CD4-positive, CD25-positive, alpha-beta regulatory T cell (primary cell): Measurements from ENCODE around the gene RIOK2. TPM values are rescaled to one million over a fixed set of nuclear protein-coding genes. Genes with fewer than 3 reads are reported as not detected.
A peak's percentile ranks its signal among the peaks of the same experiment; 100 is the strongest.
"Not testable (repeated sequence)": the region's sequence is repeated elsewhere in the genome, so short reads cannot be mapped to it uniquely, and the experiment has no call there.

Source experiments
- ATAC-seq, 2 donors: fragments of 150-1000 bp; cut with Tn5 transposase; one replicate each; pipeline ENCODE4 v1.10.0; 2021; ENCODE audit warnings: low read depth in 2 of 2, moderate number of reproducible peaks in 2 of 2, moderate library complexity in 1 of 2
- DNase-seq, 3 donors: peaks; one replicate each; pipeline versions ENCODE4 v3.0.0 to v3.0.0-alpha.2; 2012 to 2022; ENCODE audit warnings: mixed read lengths in 1 of 3
- H3K27ac ChIP-seq: one replicate; pipeline ENCODE4 v1.7.0; 2013; ENCODE audit warnings: mild to moderate bottlenecking, low read length; ENCODE audit not compliant: insufficient read depth, poor library complexity, severe bottlenecking
- H3K27me3 ChIP-seq: one replicate; pipeline ENCODE4 v1.7.0; 2013; ENCODE audit warnings: low read length; ENCODE audit not compliant: control insufficient read depth, insufficient read depth
- H3K36me3 ChIP-seq: one replicate; pipeline ENCODE4 v1.7.0; 2013; ENCODE audit warnings: mild to moderate bottlenecking, low read length, moderate library complexity; ENCODE audit not compliant: control insufficient read depth, insufficient read depth
- H3K4me1 ChIP-seq: 2 replicates; pipeline ENCODE4 v1.7.0; 2013; ENCODE audit warnings: mild to moderate bottlenecking, low read length; ENCODE audit not compliant: insufficient read depth, control insufficient read depth, poor library complexity, severe bottlenecking
- H3K4me3 ChIP-seq: one replicate; pipeline ENCODE4 v1.7.0; 2013; ENCODE audit warnings: low read depth, mild to moderate bottlenecking, low read length, moderate library complexity
- H3K9me3 ChIP-seq, 2 experiments: 1 replicate in 1 of 2; 2 replicates in 1 of 2; pipeline ENCODE4 v1.7.0; 2013; ENCODE audit warnings: low read length in 2 of 2, mild to moderate bottlenecking in 1 of 2, moderate library complexity in 1 of 2; ENCODE audit not compliant: control insufficient read depth in 2 of 2
- H3K27ac Mint-ChIP-seq, 3 donors: one replicate each; pipeline ENCODE4 v1.8.0; 2020 to 2022; ENCODE audit warnings: mild to moderate bottlenecking in 3 of 3, mixed read lengths in 3 of 3, moderate library complexity in 2 of 3
- H3K27me3 Mint-ChIP-seq: one replicate; pipeline ENCODE4 v1.8.0; 2022; ENCODE audit warnings: mild to moderate bottlenecking, mixed read lengths
- H3K36me3 Mint-ChIP-seq: one replicate; pipeline ENCODE4 v1.8.0; 2020; ENCODE audit warnings: mixed read lengths
- H3K4me1 Mint-ChIP-seq, 4 donors: one replicate each; pipeline ENCODE4 v1.8.0; 2020 to 2022; ENCODE audit warnings: mixed read lengths in 4 of 4, mild to moderate bottlenecking in 1 of 4
- H3K4me3 Mint-ChIP-seq, 4 donors: one replicate each; pipeline ENCODE4 v1.8.0; 2020 to 2022; ENCODE audit warnings: mild to moderate bottlenecking in 4 of 4, mixed read lengths in 4 of 4, moderate library complexity in 3 of 4
- H3K9me3 Mint-ChIP-seq, 7 donors: one replicate each; pipeline ENCODE4 v1.8.0; 2020 to 2022; ENCODE audit warnings: mixed read lengths in 7 of 7, mild to moderate bottlenecking in 3 of 7, moderate library complexity in 2 of 7
- polyA plus RNA-seq, 4 donors: library from polyadenylated mRNA; unstranded; fragments of 300-500 nt; fragmentation: Illumina TruSeq; gene quantifications; one replicate each; pipeline ENCODE4 v1.2.3, GENCODE V29; 2021
- total RNA-seq: library from RNA; stranded (reverse); gene quantifications from one replicate; pipeline ENCODE4 v1.2.3, GENCODE V29; 2022

RIOK2 gene
- total and polyA plus RNA-seq, 5 donors from 2014 or later: 22.9 to 34.3 (median 24.8) TPM

DNA sequence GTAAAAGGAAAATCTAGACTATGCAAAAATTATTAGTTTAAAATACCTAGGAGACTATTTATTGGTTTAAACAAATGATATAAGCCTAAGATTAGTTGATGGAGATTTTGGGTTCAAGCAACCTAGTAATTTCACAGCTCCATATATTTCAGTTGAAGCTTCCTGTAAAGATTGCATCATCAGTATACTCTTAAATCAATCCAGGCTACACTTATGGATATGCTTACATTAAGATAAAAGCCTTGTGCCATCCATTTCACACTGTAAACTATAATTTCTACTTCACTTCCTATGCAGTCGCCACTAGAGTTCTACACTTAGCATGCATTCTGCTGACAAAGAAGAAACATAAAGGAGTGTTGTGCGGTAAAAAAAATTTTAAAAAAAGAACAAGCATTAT, 33.3 kb downstream of the RIOK2 start:
- ATAC-seq: no peak
- no peaks in the 10 kb centered on the region for H3K4me1 Mint-ChIP-seq
- H3K27me3 Mint-ChIP-seq: peaks cover 22% of the 10 kb centered on the region
- Histone ChIP-seq H3K27ac (no peak overlapping the region), H3K36me3 (no peaks in the 10 kb centered on the region), H3K27me3 (no peaks in the 10 kb centered on the region), H3K4me1 (no peaks in the 10 kb centered on the region), H3K9me3 (no peaks in the 10 kb centered on the region), H3K4me3 (no peak overlapping the region)
- no peak overlapping the region for H3K27ac Mint-ChIP-seq
- no peak overlapping the region for H3K4me3 Mint-ChIP-seq
- DNase-seq: no peak
- peaks cover 0 to under 1% (median 0%) of the 10 kb centered on the region in 7 donors for H3K9me3 Mint-ChIP-seq
- H3K36me3 Mint-ChIP-seq: no peaks in the 10 kb centered on the region

DNA sequence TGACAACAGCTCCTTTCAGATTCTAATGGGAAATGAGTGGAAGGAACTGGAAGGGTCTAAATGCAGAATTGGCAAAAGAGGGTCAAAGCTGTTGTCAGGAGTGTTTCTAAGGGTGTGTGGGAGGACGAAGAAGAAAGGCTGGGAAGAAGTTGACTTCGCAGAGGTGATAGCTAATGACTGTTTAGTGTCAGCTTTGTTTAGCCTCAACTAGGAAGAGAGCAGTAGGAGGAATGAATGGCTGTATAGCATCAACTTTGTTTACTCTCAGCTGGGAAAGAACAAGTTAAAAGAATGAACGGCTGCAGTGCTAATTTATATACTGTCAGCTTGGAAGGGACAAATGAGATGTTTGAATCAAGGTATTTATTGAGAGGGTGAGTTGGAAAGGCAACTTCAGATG, 34.8 kb downstream of the RIOK2 start:
- Mint-ChIP-seq H3K9me3 (peaks cover 0 to 2% (median 0%) of the 10 kb centered on the region in 7 donors), H3K4me1 (no peaks in the 10 kb centered on the region)

DNA sequence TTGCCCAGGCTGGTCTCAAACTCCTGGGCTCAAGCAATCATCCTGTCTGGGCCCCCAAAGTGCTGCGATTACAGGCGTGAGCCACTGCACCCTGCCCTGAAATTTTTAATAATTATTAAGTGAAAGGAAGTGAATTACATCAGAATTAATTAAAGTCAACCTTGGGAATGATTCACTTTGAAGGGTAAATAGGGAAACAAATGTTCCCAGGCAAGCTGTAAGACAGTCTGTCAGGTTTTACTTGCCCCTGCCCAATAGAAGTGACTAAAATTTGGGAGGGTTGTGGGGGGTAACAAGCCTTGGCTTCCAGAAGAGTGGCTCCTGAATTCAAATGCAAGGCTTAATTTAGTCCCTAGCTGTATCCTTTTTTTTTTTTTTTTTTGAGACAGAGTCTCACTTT, 39.3 kb downstream of the RIOK2 start:
- H3K4me3 ChIP-seq: no peak overlapping the region
- no peak for ATAC-seq
- H3K4me1 ChIP-seq: no peaks in the 10 kb centered on the region
- Mint-ChIP-seq H3K36me3 (no peaks in the 10 kb centered on the region), H3K4me1 (no peaks in the 10 kb centered on the region), H3K9me3 (peaks cover 0 to 2% (median 0%) of the 10 kb centered on the region in 7 donors), H3K27me3 (peaks cover 41% of the 10 kb centered on the region), H3K4me3 (peak overlapping the region in 1 of 4 donors; percentile 61), H3K27ac (no peak overlapping the region)
- no peaks in the 10 kb centered on the region for H3K9me3 ChIP-seq
- H3K27ac ChIP-seq: no peak overlapping the region
- peaks cover 12% of the 10 kb centered on the region for H3K27me3 ChIP-seq
- DNase-seq: no peak
- no peaks in the 10 kb centered on the region for H3K36me3 ChIP-seq

More for the DNA sequence above, 34.8 kb downstream of the RIOK2 start:
- Mint-ChIP-seq H3K27ac (no peak overlapping the region), H3K36me3 (no peaks in the 10 kb centered on the region), H3K27me3 (peaks cover 22% of the 10 kb centered on the region), H3K4me3 (no peak overlapping the region)
- Histone ChIP-seq H3K27ac (no peak overlapping the region), H3K4me1 (no peaks in the 10 kb centered on the region), H3K4me3 (no peak overlapping the region), H3K36me3 (no peaks in the 10 kb centered on the region), H3K27me3 (no peaks in the 10 kb centered on the region), H3K9me3 (no peaks in the 10 kb centered on the region)
- no peak for DNase-seq
- no peak for ATAC-seq

DNA sequence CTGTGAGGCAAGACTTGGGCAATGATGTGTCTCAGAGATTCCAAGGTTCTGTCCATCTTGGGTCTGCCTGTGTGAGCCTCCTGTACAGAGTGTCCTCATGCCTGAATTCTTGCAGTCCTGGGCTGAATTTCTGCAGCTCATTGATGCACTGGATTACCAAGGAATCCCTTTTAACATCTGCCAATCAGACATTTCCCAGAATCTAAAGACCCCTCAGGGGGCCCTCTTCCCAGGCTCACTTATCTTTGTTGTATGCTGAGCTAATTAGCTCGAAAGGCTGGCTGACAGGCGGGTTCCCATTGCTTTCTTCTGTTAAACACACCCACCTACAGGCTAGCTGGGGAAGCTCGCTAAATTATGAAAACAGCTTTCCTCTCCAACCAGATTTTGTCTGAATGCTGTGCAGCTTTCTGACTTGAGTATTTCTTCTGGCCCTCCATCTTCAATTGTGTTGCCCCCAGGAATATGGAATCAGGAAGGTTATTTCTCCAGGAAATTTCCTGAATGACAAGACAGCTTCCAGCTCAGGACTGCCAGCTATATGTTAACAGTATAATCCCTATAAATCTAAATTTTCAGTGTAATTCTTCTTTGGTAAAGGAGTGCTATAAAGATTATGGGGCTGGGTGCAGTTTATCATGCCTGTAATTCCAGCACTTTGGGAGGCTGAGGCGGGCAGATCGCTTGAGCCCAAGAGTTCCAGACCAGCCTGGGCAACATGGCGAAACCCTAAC, 40.4 kb downstream of the RIOK2 start, which contains the start of gene LIX1:
Gene LIX1, minus strand, starts transcription at position 91 of the 734 bp plus-strand sequence. Its CDS starts 35 bp downstream, at position 56.
- Histone ChIP-seq H3K4me1 (no peaks in the 10 kb centered on the region), H3K27ac (no peak within 1 kb of the TSS), H3K36me3 (no peaks in the 10 kb centered on the region), H3K9me3 (no peaks in the 10 kb centered on the region), H3K27me3 (peaks cover 15% of the 10 kb centered on the region), H3K4me3 (no peak within 1 kb of the TSS)
- no peaks in the 10 kb centered on the region for H3K4me1 Mint-ChIP-seq
- peak within 1 kb of the TSS in 1 of 4 donors; percentile 61 for H3K4me3 Mint-ChIP-seq
- H3K36me3 Mint-ChIP-seq: no peaks in the 10 kb centered on the region
- H3K27ac Mint-ChIP-seq: no peak within 1 kb of the TSS
- peak; percentile 28 to 64 for ATAC-seq
- peaks cover 43% of the 10 kb centered on the region for H3K27me3 Mint-ChIP-seq
- H3K9me3 Mint-ChIP-seq: peaks cover 0 to 3% (median 0%) of the 10 kb centered on the region in 7 donors
- DNase-seq: peak in 2 of 3 donors; percentile 26 to 55

DNA sequence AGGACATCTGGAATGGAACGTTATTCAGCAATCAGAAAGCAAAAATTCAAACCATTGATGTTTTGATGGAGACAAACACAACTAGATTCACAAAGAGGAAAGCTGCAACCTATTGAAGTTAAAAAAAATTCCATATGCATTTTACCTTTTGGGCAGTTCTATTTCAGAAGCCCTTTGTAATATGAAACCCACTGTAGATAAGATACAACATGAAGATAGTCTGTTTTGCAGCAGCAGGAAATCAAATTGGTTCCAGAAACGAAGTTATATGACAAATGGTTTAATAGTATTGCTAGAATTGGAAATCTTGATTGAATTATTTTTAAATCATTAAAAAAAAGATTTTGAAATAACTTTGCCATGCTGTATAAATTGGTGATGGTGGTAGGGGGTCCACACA, 41.5 kb downstream of the RIOK2 start:
- no peak overlapping the region for H3K4me3 Mint-ChIP-seq
- no peak for ATAC-seq
- no peak for DNase-seq
- H3K27ac Mint-ChIP-seq: no peak overlapping the region
- Histone ChIP-seq H3K4me1 (no peaks in the 10 kb centered on the region), H3K4me3 (no peak overlapping the region), H3K27ac (no peak overlapping the region), H3K27me3 (peaks cover 15% of the 10 kb centered on the region), H3K9me3 (no peaks in the 10 kb centered on the region), H3K36me3 (no peaks in the 10 kb centered on the region)
- no peaks in the 10 kb centered on the region for H3K4me1 Mint-ChIP-seq
- peaks cover 0 to 3% (median 0%) of the 10 kb centered on the region in 7 donors for H3K9me3 Mint-ChIP-seq
- H3K36me3 Mint-ChIP-seq: no peaks in the 10 kb centered on the region
- peaks cover 43% of the 10 kb centered on the region for H3K27me3 Mint-ChIP-seq

DNA sequence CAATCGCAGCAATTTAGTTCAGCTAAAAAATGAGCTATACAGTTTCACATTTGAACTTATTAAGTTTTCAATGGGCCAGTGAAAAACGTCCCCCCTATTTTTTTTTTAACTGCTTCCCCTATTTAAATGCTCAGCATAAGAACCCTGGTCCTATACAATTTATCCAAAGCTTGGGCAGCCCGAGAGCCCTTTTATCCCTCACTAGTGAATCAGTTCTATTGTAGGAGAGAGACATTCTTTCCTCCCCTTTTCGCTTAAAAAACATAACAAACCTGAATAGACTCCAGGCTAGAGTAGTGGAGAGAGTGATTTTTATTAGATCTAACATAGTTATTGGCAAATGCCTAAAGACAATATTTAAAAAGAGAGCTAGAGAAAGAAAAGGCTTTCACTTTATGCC, 42.0 kb downstream of the RIOK2 start:
- DNase-seq: no peak
- no peak for ATAC-seq
- H3K9me3 ChIP-seq: no peaks in the 10 kb centered on the region
- peaks cover 15% of the 10 kb centered on the region for H3K27me3 ChIP-seq
- Mint-ChIP-seq H3K4me1 (no peaks in the 10 kb centered on the region), H3K36me3 (no peaks in the 10 kb centered on the region), H3K27me3 (peaks cover 39% of the 10 kb centered on the region), H3K9me3 (peaks cover 0 to 3% (median 0%) of the 10 kb centered on the region in 7 donors), H3K27ac (no peak overlapping the region), H3K4me3 (no peak overlapping the region)
- no peak overlapping the region for H3K4me3 ChIP-seq
- no peaks in the 10 kb centered on the region for H3K36me3 ChIP-seq
- H3K4me1 ChIP-seq: no peaks in the 10 kb centered on the region
- no peak overlapping the region for H3K27ac ChIP-seq

DNA sequence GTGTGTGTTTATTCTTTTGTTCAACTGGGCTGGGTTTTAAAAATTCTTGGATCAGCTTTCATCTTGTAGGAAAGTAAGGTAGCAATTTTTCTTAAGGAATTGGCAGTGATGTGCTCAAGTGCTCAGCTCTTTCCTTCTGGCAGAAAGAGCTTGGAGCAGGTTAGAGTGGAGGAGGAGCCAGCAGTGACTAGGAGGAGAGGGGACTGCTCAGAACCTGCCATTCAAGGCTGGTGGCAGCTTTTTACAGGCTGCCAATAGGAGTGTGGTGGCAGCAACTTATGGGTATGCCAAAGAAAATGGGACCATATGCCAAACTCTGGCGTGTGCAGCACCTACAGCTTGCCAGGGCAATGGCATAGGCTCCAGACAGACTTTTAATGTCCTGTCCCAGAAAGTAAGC, 42.8 kb downstream of the RIOK2 start:
- H3K4me1 ChIP-seq, H3K4me3 Mint-ChIP-seq, H3K27ac ChIP-seq, DNase-seq, H3K36me3 ChIP-seq, H3K36me3 Mint-ChIP-seq, H3K4me1 Mint-ChIP-seq, H3K9me3 Mint-ChIP-seq, ATAC-seq, H3K4me3 ChIP-seq, H3K9me3 ChIP-seq, H3K27ac Mint-ChIP-seq: not testable (repeated sequence)
- peaks cover 15% of the 10 kb centered on the region for H3K27me3 ChIP-seq
- peaks cover 37% of the 10 kb centered on the region for H3K27me3 Mint-ChIP-seq

DNA sequence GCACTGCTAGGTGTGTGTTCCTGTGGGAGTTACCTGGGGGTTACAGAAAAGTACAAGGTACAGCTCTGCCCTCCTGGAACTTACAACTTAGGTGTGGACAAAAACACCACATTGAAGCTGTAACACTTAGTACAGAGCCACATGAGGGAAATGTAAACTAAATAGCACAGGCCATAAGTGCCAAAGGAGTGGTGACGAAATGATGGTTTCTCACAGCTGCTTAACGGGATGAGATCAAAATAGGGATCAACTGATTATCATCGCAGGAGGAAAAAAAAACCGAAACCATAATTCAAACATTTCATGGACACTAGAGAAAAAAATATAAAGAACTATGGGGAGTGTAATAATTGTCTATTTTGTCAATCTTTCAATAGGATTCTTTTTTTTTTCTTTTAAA, 46.6 kb downstream of the RIOK2 start:
- H3K9me3 ChIP-seq: no peaks in the 10 kb centered on the region

More for the DNA sequence above, 46.6 kb downstream of the RIOK2 start:
- Mint-ChIP-seq H3K27ac (no peak overlapping the region), H3K4me3 (no peak overlapping the region), H3K4me1 (peaks cover 0 to 4% (median 0%) of the 10 kb centered on the region in 4 donors), H3K36me3 (no peaks in the 10 kb centered on the region), H3K9me3 (peaks cover 0 to 2% (median 0%) of the 10 kb centered on the region in 7 donors), H3K27me3 (peaks cover 22% of the 10 kb centered on the region)
- H3K4me3 ChIP-seq: no peak overlapping the region
- H3K27me3 ChIP-seq: peaks cover 12% of the 10 kb centered on the region
- no peak for DNase-seq
- H3K4me1 ChIP-seq: no peaks in the 10 kb centered on the region
- ATAC-seq: no peak
- H3K36me3 ChIP-seq: no peaks in the 10 kb centered on the region
- no peak overlapping the region for H3K27ac ChIP-seq
